ENCODE measurements around the gene RPN1. TPM values are rescaled to one million over a fixed set of nuclear protein-coding genes. Genes with fewer than 3 reads are reported as not detected.

RPN1 gene
- total RNA-seq, 4 donors from 2014 or later, result 244 to 333 (median 297) TPM

- no peak for ATAC-seq (ENCODE audit: low FRiP score)
Measured at GRCh38 chr3:128648402-128648801, 2.2 kb downstream of the RPN1 start.

GRCh38 chr3:128647307-128647706, 3.3 kb downstream of the RPN1 start:
- TF ChIP-seq CTCF (IDR thresholded peaks at IDR 0.05), result no peak
- DNase-seq (ENCODE audit: low spot score) (no peak), ATAC-seq (ENCODE audit: low FRiP score) (no peak)

More at GRCh38 chr3:128648402-128648801, 2.2 kb downstream of the RPN1 start:
- TF ChIP-seq CTCF (IDR thresholded peaks at IDR 0.05), result no peak
- DNase-seq (ENCODE audit: low spot score), result no peak

- ATAC-seq (ENCODE audit: low FRiP score) (no peak), DNase-seq (ENCODE audit: low spot score) (no peak)
Measured at GRCh38 chr3:128634075-128634611, 16.5 kb downstream of the RPN1 start.

GRCh38 chr3:128632301-128632700, 18.3 kb downstream of the RPN1 start:
- DNase-seq (ENCODE audit: low spot score) (no peak), ATAC-seq (ENCODE audit: low FRiP score) (no peak)
- no peak for TF ChIP-seq CTCF (IDR thresholded peaks at IDR 0.05)

More at GRCh38 chr3:128634075-128634611, 16.5 kb downstream of the RPN1 start:
- no peak for TF ChIP-seq CTCF (IDR thresholded peaks at IDR 0.05)

GRCh38 chr3:128629936-128630335, 20.7 kb downstream of the RPN1 start:
- TF ChIP-seq CTCF (IDR thresholded peaks at IDR 0.05), result no peak
- no peak for ATAC-seq (ENCODE audit: low FRiP score)
- no peak for DNase-seq (ENCODE audit: low spot score)

GRCh38 chr3:128625409-128625945, 25.1 kb downstream of the RPN1 start:
- DNase-seq (ENCODE audit: low spot score), result no peak
- no peak for TF ChIP-seq CTCF (IDR thresholded peaks at IDR 0.05)
- ATAC-seq (ENCODE audit: low FRiP score), result no peak

GRCh38 chr3:128624526-128625138, 26.0 kb downstream of the RPN1 start:
- ATAC-seq (ENCODE audit: low FRiP score) (no peak), DNase-seq (ENCODE audit: low spot score) (no peak)
- no peak for TF ChIP-seq CTCF (IDR thresholded peaks at IDR 0.05)

Data from omental fat pad (tissue), 4 donors.